GM18868 (cell line): ENCODE data around the gene TMPRSS6.
"Not testable (repeated sequence)": the region's sequence is repeated elsewhere in the genome, so short reads cannot be mapped to it uniquely, and the experiment has no call there.

Source experiments
- ATAC-seq: cut with Tn5 transposase; IDR thresholded peaks from one replicate; pipeline ENCODE4 v1.9.1; 2021; ENCODE audit warnings: mild to moderate bottlenecking, moderate library complexity; ENCODE audit not compliant: unreplicated experiment

Gene TMPRSS6

GRCh38 chr22:37090920-37091695 lies 18.4 kb downstream of the TMPRSS6 start:
- no peak for ATAC-seq

- no peak for ATAC-seq
Observed at GRCh38 chr22:37089434-37089833, 20.1 kb downstream of the TMPRSS6 start.

GRCh38 chr22:37088750-37089408 lies 20.6 kb downstream of the TMPRSS6 start:
- no peak for ATAC-seq

- ATAC-seq: no peak
Observed at GRCh38 chr22:37088108-37088605, 21.4 kb downstream of the TMPRSS6 start.

GRCh38 chr22:37086184-37086583 lies 23.3 kb downstream of the TMPRSS6 start:
- no peak for ATAC-seq

- no peak for ATAC-seq
Observed at GRCh38 chr22:37084385-37084784, 25.1 kb downstream of the TMPRSS6 start.

- ATAC-seq: no peak
Observed at GRCh38 chr22:37083914-37084313, 25.6 kb downstream of the TMPRSS6 start.

- ATAC-seq: no peak
Observed at GRCh38 chr22:37082251-37082873, 27.2 kb downstream of the TMPRSS6 start.

GRCh38 chr22:37080838-37081237 lies 28.7 kb downstream of the TMPRSS6 start:
- ATAC-seq: no peak

GRCh38 chr22:37080438-37080837 lies 29.1 kb downstream of the TMPRSS6 start:
- ATAC-seq: no peak

- no peak for ATAC-seq
Observed at GRCh38 chr22:37079668-37080171, 29.8 kb downstream of the TMPRSS6 start.

- ATAC-seq: no peak
Observed at GRCh38 chr22:37079158-37079557, 30.4 kb downstream of the TMPRSS6 start.

- no peak for ATAC-seq
Observed at GRCh38 chr22:37077802-37078448, 31.6 kb downstream of the TMPRSS6 start.

GRCh38 chr22:37075822-37076433 lies 33.6 kb downstream of the TMPRSS6 start:
- ATAC-seq: no peak

- no peak for ATAC-seq
Observed at GRCh38 chr22:37075046-37075445, 34.5 kb downstream of the TMPRSS6 start.

GRCh38 chr22:37074537-37074936 lies 35.0 kb downstream of the TMPRSS6 start:
- ATAC-seq: no peak

GRCh38 chr22:37072673-37073072 lies 36.8 kb downstream of the TMPRSS6 start:
- ATAC-seq: no peak

- ATAC-seq: not testable (repeated sequence)
Observed at GRCh38 chr22:37071850-37072592, 37.5 kb downstream of the TMPRSS6 start.

GRCh38 chr22:37070744-37071143 lies 38.8 kb downstream of the TMPRSS6 start:
- no peak for ATAC-seq

- ATAC-seq: no peak
Observed at GRCh38 chr22:37070334-37070733, 39.2 kb downstream of the TMPRSS6 start.
